GM12891 (cell line): ENCODE results near the gene LHB.
"Not testable (repeated sequence)": the region's sequence is repeated elsewhere in the genome, so short reads cannot be mapped to it uniquely, and the experiment has no call there.

Experiments
- DNase-seq: peaks from one replicate; pipeline ENCODE4 v3.0.0; 2011; ENCODE audit warnings: low spot score; ENCODE audit not compliant: insufficient read length
- FAIRE-seq: peaks from 2 replicates; lab custom pipeline; 2011; peaks lifted over from hg19 to GRCh38; lab: Jason Lieb, UNC
- PAX5 ChIP-seq: IDR thresholded peaks from 2 replicates; pipeline ENCODE4 v1.6.1; 2011; ENCODE audit warnings: low read length, moderate library complexity, mild to moderate bottlenecking; ENCODE audit not compliant: insufficient read depth, severe bottlenecking
- POLR2A ChIP-seq: IDR thresholded peaks from 2 replicates; pipeline ENCODE4 v1.6.1; 2011; ENCODE audit warnings: low read depth, low read length, control low read depth
- POLR2AphosphoS5 ChIP-seq: IDR thresholded peaks from 2 replicates; pipeline ENCODE4 v1.6.1; 2011; ENCODE audit warnings: low read depth, low read length, control low read depth
- POU2F2 ChIP-seq: IDR thresholded peaks from 2 replicates; pipeline ENCODE4 v1.6.1; 2011; ENCODE audit warnings: low read depth, mild to moderate bottlenecking, control low read depth, low read length, moderate library complexity
- SPI1 ChIP-seq: IDR thresholded peaks from 2 replicates; pipeline ENCODE4 v1.6.1; 2011; ENCODE audit warnings: low read depth, low read length, control low read depth
- TAF1 ChIP-seq: IDR thresholded peaks from 2 replicates; pipeline ENCODE4 v1.6.1; 2011; ENCODE audit warnings: low read depth, low read length, control low read depth

LHB gene

DNA sequence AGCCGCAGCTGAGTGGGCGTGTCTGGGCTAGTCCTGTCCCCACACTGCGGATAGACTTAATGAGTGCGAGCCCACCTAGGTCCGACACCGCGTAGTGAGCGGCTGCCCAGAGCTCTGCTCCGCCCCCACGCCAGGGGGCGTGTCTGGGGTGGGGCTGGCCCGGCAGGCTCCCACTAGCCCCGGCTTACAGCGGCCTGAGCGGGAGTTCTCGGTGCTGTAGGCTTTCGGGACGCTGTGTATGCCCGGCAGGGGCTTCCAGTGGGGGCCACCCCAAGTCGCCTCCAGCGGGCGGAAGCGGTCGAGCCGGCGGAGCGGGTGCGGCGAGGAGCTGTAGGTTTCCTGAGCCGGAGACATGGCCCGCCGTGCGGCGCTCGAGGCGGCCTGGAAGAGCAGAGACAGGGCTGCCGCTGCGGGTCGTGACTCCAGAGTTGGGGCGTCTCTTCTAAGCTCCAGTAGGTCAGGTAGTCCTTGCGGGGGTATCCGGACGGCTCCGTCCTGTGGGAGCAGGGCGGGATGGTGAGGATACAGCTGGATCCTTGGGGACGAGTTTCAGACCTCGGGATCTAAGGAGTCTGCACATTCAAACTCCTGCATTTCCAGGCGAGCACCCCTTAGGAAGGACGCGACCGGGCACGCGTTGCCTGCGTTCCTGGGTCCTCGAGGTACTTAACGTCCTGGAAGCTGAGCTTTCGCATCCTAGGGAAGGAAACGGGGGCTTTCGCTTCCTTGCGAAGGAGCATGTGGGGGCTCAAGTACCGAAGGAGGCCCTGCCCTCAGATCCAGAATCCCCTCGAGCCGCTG lies 39.4 kb upstream of the LHB start:
- peak; percentile 62 for FAIRE-seq
- DNase-seq = peak; percentile 84
- TF ChIP-seq PAX5 (no peak), POLR2A (no peak), POU2F2 (no peak)

DNA sequence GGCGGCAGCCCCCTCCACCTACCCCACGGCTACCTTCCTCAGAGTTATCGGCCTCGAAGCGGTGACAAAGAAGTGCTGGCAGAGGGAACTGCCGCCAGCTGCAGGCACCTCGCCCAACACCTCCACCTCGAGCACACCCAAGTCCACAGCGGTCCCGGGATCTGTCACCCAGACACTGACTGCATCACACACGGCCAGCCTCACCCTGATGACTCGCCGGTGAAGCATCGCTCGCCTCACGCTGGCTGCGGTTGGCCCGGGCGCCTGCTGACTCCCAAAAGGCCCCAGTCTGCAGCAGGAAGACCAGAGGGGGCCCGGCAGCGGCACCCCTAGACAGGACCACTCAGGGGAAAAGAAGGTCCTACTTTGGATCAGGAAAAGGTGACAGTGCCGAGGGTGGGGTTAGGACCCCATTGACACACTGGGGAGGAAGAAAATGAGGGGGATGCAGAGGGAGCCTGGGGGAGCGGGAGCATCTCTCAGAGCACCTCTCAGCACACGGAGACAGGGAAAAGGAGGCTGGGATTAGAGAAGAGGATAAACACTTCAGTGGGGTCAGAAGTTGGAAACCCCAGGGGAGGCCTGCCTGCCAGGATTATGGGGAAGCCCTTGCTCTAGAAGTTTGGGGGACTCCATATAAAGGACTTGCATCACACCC lies 33.6 kb upstream of the LHB start:
- not testable (repeated sequence) for FAIRE-seq, DNase-seq

- not testable (repeated sequence) for FAIRE-seq, DNase-seq
Observed at GRCh38 chr19:49049834-49050233, 32.9 kb upstream of the LHB start.

GRCh38 chr19:49049011-49049410 lies 32.1 kb upstream of the LHB start, which contains the start of gene CGB8:
Gene CGB8 (minus strand): TSS chr19:49049111. CDS start chr19:49048739, 372 bp downstream.
- DNase-seq, FAIRE-seq: not testable (repeated sequence)

- not testable (repeated sequence) for DNase-seq, FAIRE-seq
Observed at GRCh38 chr19:49043548-49043947, 26.7 kb upstream of the LHB start, which contains the start of gene CGB5. Gene CGB5 (plus strand): TSS chr19:49043848. CDS start chr19:49044210, 362 bp downstream.

GRCh38 chr19:49042666-49043065 lies 25.8 kb upstream of the LHB start:
- DNase-seq = not testable (repeated sequence)

GRCh38 chr19:49042177-49042576 lies 25.3 kb upstream of the LHB start:
- TF ChIP-seq TAF1 = no peak
- TF ChIP-seq SPI1 = no peak
- no peak for TF ChIP-seq POLR2A
- no peak for TF ChIP-seq PAX5
- TF ChIP-seq POLR2AphosphoS5 = no peak
- TF ChIP-seq POU2F2 = no peak
- DNase-seq (no peak), FAIRE-seq (no peak)

More at GRCh38 chr19:49042666-49043065, 25.8 kb upstream of the LHB start:
- FAIRE-seq = not testable (repeated sequence)

- not testable (repeated sequence) for DNase-seq, FAIRE-seq
Observed at GRCh38 chr19:49039736-49040135, 22.8 kb upstream of the LHB start.

DNA sequence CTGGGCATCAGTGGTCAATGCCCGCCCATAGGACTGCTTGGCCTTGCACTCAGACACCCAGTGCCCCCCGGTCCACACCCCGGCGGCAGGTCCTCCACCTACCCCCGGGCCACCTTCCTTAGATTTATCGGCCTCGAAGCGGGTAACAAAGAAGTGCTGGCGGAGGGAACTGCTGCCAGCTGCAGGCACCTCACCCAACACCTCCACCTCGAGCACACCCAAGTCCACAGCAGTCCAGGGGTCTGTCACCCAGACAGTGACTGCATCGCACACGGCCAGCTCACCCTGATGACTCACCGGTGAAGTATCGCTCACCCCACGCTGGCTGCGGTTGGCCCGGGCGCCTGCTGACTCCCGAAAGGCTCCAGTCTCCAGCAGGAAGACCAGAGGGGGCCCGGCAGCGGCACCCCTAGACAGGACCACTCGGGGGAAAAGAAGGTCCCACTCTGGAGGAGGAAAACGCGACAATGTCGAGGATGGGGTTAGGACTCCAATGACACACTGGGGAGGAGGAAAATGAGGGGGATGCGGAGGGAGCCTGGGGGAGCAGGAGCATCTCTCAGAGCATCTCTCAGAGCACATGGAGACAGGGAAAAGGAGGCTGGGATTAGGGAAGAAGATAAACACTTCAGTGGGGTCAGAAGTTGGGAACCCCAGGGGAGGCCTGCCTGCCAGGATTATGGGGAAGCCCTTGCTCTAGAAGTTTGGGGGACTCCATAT lies 21.8 kb upstream of the LHB start:
- DNase-seq, FAIRE-seq: not testable (repeated sequence)

- FAIRE-seq = not testable (repeated sequence)
Observed at GRCh38 chr19:49038111-49038510, 21.2 kb upstream of the LHB start.

GRCh38 chr19:49036815-49037214 lies 19.9 kb upstream of the LHB start, which contains the start of gene CGB1:
Gene CGB1 (minus strand): TSS chr19:49036895. CDS start chr19:49036711, 184 bp downstream.
- FAIRE-seq, DNase-seq: not testable (repeated sequence)

More at GRCh38 chr19:49038111-49038510, 21.2 kb upstream of the LHB start:
- not testable (repeated sequence) for DNase-seq

- FAIRE-seq, DNase-seq: not testable (repeated sequence)
Observed at GRCh38 chr19:49031642-49032301, 14.9 kb upstream of the LHB start, which contains the start of gene CGB2. Gene CGB2 (plus strand): TSS chr19:49031890. CDS start chr19:49032096, 206 bp downstream.

- FAIRE-seq, DNase-seq: not testable (repeated sequence)
Observed at GRCh38 chr19:49030323-49030722, 13.4 kb upstream of the LHB start.

DNA sequence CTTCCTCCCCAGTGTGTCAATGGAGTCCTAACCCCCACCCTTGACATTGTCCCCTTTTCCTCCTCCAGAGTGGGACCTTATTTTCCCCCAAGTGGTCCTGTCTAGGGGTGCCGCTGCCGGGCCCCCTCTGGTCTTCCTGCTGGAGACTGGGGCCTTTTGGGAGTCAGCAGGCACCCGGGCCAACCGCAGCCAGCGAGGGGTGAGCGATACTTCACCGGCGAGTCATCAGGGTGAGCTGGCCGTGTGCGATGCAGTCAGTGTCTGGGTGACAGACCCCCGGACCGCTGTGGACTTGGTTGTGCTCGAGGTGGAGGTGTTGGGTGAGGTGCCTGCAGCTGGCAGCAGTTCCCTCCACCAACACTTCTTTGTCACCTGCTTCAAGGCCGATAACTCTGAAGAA lies 12.9 kb upstream of the LHB start:
- DNase-seq, FAIRE-seq: not testable (repeated sequence)

DNA sequence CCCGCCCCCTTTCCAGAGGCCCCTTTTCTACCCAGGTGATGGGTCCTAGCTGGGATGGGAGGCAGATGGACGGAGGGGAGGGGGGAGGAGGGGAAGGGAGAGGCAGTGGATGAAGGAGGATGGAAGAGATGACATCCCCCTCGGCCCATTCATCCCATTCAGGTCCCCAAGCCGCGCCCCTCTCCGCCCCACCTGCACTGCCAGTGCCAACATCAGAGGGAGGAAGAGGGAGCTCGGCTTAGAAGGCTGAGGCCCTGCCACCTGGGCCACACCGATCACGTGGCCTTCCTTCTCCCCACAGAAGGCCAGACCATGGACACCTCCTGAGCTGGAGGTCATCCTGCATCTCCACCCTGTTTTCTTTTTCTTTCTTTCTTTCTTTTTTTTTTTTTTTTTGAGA lies 11.8 kb upstream of the LHB start:
- not testable (repeated sequence) for DNase-seq, FAIRE-seq

- not testable (repeated sequence) for FAIRE-seq, DNase-seq
Observed at GRCh38 chr19:49025599-49025998, 8.7 kb upstream of the LHB start.

- not testable (repeated sequence) for FAIRE-seq, DNase-seq
Observed at GRCh38 chr19:49025088-49025487, 8.2 kb upstream of the LHB start.
